ENCODE results near the gene HYI. TPM values are rescaled to one million over a fixed set of nuclear protein-coding genes. Genes with fewer than 3 reads are reported as not detected.

HYI gene
- total RNA-seq, 4 donors from 2014 or later = 7.4 to 13.4 (median 10.7) TPM

DNA sequence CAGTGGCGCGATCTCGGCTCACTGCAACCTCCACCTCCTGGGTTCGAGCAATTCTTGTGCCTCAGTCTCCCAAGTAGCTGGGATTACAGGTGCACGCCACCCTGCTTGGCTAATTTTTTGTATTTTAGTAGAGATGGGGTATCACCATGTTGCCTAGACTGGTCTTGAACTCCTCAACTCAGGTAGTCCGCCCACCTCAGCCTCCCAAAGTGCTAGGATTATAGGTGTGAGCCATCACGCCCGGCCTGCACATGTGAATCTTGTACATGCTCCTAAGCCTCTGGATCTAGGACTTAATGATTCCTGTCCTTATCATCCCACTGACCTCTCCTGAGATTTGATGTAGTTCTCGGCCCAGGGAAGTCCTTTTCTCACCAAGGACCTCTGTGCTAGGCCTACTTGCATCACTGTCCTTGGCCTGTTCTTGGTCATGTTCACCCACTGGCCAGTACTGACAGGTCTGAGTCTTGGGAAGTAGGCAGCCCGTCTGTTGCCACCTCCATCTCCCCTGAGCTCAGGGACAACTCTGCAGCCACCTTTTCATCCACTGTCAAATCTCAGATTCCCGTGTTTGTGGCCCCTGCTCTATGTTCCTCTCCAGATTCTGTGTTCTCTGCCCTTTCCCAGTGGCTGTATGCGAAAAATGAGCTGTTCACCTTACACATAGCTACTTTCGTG is 9.4 kb downstream of the HYI start:
- DNase-seq (no peak), ATAC-seq (no peak)
- H3K4me3 ChIP-seq = no peak overlapping the region
- no peaks in the 10 kb centered on the region for H3K27me3 ChIP-seq
- in situ Hi-C loops (cut with MboI; ENCODE audit: low sequenced_read_pairs in 4 of 4) (no loop called here), intact Hi-C loops (cut with DNase I; ENCODE audit: low total_unique reads) (no loop called here)
- no peaks in the 10 kb centered on the region for H3K9me3 ChIP-seq
- H3K27ac ChIP-seq = no peak overlapping the region
- no peaks in the 10 kb centered on the region for H3K4me1 ChIP-seq
- H3K36me3 ChIP-seq = peaks cover 0 to 97% of the 10 kb centered on the region in 2 donors
- TF ChIP-seq POLR2A (IDR thresholded peaks at IDR 0.05) (no peak), CTCF (IDR thresholded peaks at IDR 0.05 in 4 of 5, conservative IDR thresholded peaks at IDR 0.05 in 1 of 5) (no peak)

DNA sequence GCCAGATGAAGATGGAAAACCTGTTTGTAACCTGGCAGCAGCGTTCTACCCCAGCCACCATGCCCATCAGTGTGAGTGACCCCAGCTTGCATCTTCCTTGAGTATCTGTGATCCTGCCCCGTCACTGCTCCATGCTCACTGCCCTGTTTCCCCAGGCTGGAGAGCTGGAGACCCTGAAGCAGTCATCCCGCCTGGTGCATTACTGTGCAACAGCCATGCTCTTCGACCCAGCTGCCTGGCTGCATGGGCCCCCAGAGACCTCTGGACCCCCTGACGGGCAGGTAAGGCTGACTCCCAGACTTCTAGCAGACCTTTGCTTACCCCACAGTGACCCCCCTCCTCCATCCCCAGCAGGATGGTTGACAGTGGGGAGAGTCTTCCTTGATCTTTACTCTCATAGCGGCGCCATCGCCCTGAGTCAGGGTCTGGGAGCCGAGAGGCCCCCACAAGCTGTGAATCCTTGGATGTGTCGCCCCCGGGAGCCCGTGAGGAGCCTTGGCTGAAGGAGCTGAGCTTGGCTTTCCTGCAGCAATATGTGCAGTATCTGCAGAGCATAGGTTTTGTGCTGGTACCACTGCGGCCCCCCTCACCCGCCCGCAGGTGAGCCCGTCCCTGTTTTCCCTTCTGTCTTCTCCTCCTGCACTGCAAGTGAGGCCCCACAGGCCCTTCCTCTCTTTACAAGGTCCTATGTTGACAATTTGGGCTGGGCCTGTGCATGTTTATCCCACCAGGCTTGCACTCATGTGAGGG is 10.4 kb downstream of the HYI start:
- in situ Hi-C loops (cut with MboI; ENCODE audit: low sequenced_read_pairs in 4 of 4) (no loop called here), intact Hi-C loops (cut with DNase I; ENCODE audit: low total_unique reads) (no loop called here)
- Histone ChIP-seq H3K27ac (no peak overlapping the region), H3K9me3 (no peaks in the 10 kb centered on the region), H3K27me3 (no peaks in the 10 kb centered on the region), H3K4me3 (no peak overlapping the region), H3K4me1 (no peaks in the 10 kb centered on the region), H3K36me3 (peaks cover 0 to 97% of the 10 kb centered on the region in 2 donors)
- no peak for ATAC-seq
- TF ChIP-seq POLR2A (IDR thresholded peaks at IDR 0.05) (no peak), CTCF (IDR thresholded peaks at IDR 0.05 in 4 of 5, conservative IDR thresholded peaks at IDR 0.05 in 1 of 5) (no peak)
- DNase-seq = no peak

DNA sequence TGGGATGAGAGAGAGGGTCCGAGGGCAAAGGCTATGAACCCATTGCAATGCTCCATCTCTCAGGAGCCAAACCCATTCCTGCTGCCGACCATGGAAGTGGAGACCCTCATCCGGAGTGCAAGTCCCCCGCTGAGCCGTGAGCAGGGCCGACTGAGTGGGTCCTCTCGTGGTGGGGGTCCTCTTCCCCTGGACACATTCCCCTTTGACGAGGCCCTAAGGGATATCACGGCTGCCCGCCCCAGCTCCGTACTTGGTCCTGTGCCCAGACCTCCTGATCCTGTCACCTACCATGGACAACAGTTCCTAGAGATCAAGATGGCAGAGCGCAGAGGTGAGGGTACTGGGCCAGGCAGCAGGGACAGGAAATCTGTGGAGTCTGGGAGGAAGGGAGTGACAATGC is 11.0 kb downstream of the HYI start:
- no peak for TF ChIP-seq CTCF (IDR thresholded peaks at IDR 0.05 in 4 of 5, conservative IDR thresholded peaks at IDR 0.05 in 1 of 5)
- no peak for TF ChIP-seq POLR2A (IDR thresholded peaks at IDR 0.05)
- in situ Hi-C loops (cut with MboI; ENCODE audit: low sequenced_read_pairs in 4 of 4) = no loop called here
- DNase-seq (no peak), ATAC-seq (no peak)
- intact Hi-C loops (cut with DNase I; ENCODE audit: low total_unique reads) = no loop called here
- H3K27ac ChIP-seq = no peak overlapping the region
- no peaks in the 10 kb centered on the region for H3K27me3 ChIP-seq
- peaks cover 0 to 94% of the 10 kb centered on the region in 2 donors for H3K36me3 ChIP-seq
- no peak overlapping the region for H3K4me3 ChIP-seq
- H3K9me3 ChIP-seq = no peaks in the 10 kb centered on the region
- H3K4me1 ChIP-seq = no peaks in the 10 kb centered on the region

- Histone ChIP-seq H3K27ac (no peak overlapping the region), H3K4me1 (no peaks in the 10 kb centered on the region), H3K36me3 (peaks cover 0 to 90% of the 10 kb centered on the region in 2 donors), H3K27me3 (no peaks in the 10 kb centered on the region), H3K9me3 (no peaks in the 10 kb centered on the region), H3K4me3 (no peak overlapping the region)
- intact Hi-C loops (cut with DNase I; ENCODE audit: low total_unique reads) = no loop called here
- in situ Hi-C loops (cut with MboI; ENCODE audit: low sequenced_read_pairs in 4 of 4) = no loop called here
- TF ChIP-seq POLR2A (IDR thresholded peaks at IDR 0.05) = no peak
- TF ChIP-seq CTCF (IDR thresholded peaks at IDR 0.05 in 4 of 5, conservative IDR thresholded peaks at IDR 0.05 in 1 of 5) = no peak
- ATAC-seq (no peak), DNase-seq (no peak)
Measured at GRCh38 chr1:43441894-43442637, 11.7 kb downstream of the HYI start.
